ENCODE measurements around the gene DMAP1.

DMAP1 gene

DNA sequence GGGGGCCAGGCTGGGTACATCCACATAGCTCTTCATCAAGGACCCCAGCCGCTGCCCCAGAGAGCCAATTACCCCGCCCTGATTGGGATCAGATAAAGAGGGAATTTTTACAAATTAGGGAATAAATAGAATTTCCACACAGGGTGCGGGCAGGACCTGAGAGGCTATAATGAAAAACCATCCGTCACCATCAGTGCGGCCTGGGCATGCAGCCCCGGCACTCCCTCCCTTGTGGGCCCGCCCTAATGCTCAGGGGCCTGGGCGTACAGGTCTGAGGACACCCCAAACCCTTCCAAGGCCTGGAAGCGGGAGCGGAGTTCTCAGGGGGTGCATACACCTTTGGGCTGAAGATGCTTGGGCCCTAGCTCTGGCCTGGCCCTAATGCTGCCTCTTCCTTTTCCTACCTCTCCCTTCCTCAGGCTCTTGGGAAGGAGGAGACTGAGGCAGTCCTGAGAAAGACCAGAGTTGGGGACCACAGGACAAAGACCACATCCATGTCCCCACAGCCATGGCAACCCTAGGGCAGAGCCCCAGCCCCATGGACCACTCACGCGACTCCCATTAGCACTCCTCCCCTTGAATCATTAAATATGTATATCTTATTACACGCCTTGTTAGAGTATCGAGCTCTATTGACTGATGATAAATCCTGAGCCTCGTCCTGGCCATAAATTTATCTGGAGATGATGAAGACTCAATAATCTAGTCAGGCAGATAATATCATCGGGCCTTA, 16.3 kb downstream of the DMAP1 start:
- no peak for DNase-seq

DNA sequence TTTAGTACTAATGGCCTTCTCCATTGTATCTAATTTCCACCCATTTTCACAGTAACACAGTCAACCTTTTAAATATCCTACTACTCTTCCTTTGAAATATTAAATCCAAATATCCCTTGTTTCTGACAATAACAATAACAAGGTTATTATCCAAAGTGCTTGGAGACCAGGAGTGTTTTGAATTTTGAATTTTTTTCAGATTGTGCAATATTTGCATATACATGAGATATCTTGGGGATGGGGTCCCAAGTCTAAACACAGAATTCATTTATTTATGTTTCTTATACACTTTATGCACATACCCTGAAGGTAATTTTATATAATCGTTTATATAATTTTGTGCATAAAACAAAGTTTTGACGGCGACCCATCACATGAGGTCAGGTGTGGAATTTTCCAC, 17.5 kb downstream of the DMAP1 start:
- DNase-seq = no peak

DNA sequence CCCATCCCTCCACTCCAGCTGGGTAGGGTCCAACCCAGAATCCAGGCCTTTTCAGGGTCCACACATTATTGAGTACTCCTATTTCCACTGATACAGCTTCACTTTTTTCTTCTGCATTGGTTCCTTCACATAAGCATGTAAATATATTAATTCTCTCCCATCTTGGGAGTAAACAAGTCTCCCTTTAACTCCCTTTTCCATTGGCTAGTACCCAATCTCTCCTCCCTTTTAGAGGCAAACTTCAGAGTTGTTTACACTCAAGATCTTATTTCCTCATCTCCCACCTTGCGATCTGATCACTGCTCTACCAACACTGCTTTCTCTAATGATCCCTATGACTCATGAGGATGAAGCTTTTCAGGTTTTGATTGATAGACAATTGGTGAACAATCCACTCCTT, 20.3 kb downstream of the DMAP1 start:
- no peak for DNase-seq

DNA sequence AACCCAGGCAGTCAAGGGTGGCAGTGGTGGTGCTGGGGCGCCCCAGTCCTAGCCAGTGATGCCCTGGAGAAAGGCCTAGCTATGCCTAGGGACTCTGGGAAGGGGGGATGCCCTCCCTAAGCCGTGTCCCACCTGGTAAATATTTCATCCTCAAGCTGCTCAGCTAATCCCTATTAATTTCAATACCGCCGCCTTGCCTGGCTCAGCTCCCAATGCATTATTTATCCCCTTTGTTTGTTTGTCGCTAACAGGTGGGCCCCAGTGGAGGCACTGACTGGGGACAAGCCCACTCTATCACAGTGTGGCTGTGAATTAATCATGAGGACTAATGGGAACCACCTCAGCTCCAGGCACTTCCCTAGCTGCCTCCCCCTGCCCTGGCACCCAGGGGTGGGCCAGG, 22.5 kb downstream of the DMAP1 start:
- no peak for DNase-seq

DNA sequence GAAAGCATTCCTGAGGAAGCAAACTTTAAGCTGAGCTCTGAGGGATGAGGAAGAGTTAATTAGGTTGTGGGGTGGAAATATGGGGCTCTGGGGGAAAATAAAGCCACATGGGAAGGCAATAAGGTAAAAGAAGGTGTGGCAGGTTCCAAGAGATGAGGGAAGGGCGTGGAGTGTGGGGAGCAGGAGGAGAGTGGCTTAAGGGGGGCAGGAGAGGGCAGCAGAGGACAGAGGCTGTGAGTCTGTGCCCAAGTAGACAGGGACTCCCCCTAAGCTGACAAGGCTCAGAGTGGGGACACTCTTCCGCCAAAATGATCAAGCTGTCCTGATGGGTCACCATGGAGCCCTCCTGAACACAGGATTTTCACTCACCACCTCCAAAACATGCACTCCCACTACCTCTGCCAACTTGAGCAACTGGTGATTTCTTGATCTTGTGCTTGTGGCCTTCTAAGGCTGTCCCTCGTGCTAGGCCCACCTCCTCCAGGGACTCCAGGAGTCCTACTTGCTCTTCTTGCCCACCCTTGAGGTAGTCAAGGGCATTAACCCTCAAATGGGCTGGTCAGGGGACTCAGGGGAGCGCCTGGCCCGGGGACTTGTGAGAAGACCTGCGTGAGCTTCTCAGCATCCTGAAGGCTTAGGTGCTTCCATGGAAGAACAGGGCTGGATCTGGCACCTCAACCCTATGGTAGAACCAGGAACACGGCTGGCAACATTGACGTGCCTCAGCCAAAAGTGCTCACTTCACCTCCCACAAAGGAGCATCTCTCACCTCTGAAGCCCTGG, 23.4 kb downstream of the DMAP1 start:
- DNase-seq = no peak

DNA sequence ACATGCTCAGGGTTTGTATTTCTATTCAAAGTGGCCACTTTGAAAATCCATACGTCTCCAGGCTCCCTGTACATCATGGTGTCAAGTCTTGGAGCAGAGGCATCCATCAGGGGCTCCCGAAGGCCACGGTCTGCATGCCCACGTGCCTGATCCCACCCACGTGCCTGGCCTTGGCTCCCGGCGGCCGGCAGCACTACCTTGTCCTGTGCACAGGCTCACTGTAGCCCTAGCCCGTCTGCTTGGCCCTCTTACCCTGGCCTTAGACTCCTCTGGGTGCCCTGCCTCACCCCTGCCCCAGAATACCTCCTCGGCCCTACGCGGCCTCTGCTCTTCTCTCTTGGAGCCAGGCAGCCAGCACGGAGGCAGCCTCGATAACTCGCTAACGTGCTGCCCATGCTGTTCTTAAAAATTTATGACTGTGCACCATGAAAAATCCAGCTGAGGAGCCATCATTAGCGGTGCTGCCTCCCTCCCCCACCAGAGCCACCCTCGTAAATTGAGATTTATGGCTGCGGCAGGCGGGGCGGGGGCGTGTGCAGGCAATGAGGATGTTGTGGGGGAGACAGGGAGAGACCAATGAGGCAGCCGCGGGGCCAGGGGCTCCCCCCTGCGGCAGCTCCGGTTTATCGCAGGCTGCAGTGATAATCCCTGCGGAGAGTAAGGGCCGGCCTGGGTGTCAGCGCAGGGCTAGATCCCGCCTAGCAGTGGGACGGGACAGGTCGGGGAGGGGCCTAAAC, 24.6 kb downstream of the DMAP1 start:
- peak; percentile 14 for DNase-seq

DNA sequence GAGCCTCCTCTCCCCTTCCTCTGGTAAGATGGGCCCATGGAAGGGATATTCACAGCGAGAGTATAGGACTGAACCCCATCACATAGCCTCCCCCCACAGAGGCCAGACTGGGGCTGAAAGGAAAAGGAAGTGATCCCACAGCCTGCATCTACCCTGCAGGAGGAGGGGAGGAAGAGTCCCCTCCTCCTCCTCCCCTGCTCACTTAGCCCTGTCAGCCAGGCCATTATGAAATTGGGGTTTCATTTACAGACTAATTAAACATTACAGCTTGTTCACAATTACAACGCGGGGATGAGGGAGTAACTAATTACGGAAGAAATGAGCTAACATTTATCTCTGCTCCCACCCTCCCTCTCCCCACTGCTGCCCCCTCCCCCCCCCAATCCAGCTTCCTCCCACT, 25.4 kb downstream of the DMAP1 start:
- DNase-seq = no peak

DNA sequence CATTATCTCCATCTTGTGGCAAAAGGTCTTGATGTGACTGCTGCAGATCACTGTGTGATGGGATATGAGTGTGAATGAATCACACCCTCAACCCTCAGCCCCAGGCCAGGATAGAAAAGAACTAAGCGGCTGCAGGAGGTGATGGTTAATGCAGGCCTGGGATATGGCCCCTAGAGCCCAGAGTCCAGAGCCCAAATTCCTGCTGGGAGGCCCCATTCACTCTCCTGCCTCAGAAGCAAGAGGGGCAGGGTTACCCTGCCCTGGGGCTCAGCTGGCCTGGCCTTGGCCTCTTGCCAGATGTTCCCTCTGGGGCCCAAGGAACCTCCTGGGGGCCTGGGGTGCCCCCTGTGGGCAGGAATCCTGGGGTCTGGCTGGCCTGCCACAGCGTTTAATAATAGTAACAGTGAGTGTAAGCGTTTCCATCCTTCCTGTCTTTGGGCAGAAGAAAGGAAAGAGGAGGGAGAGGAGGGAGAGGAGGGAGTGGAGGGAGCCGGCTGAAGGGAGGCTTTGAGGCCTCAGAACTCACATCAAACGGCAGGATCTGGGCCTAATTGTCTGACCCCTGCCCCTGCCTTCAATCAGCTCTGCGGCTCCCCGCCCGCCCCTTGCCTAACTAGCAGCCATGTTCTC, 26.2 kb downstream of the DMAP1 start:
- DNase-seq = no peak

DNA sequence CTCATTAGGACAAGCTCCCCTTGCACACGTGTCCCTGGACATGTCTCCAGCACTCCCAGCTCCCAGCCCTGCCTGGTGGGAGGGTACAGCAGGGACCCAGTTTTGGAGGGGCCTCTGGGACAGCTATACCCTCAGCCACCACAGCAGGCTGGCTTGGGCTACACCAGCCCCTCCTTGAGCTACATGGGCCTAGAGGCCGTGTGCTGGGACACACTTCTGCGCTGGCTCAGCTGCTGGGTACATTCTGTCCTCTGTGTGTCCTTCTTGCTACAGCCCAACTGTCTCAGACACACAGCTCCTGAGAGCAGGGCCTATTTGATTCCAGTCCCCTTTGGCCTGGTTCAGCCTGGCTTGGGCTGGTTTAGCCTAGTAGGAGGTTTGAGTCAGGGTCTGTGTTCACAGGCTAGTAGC, 26.7 kb downstream of the DMAP1 start:
- DNase-seq = no peak

DNA sequence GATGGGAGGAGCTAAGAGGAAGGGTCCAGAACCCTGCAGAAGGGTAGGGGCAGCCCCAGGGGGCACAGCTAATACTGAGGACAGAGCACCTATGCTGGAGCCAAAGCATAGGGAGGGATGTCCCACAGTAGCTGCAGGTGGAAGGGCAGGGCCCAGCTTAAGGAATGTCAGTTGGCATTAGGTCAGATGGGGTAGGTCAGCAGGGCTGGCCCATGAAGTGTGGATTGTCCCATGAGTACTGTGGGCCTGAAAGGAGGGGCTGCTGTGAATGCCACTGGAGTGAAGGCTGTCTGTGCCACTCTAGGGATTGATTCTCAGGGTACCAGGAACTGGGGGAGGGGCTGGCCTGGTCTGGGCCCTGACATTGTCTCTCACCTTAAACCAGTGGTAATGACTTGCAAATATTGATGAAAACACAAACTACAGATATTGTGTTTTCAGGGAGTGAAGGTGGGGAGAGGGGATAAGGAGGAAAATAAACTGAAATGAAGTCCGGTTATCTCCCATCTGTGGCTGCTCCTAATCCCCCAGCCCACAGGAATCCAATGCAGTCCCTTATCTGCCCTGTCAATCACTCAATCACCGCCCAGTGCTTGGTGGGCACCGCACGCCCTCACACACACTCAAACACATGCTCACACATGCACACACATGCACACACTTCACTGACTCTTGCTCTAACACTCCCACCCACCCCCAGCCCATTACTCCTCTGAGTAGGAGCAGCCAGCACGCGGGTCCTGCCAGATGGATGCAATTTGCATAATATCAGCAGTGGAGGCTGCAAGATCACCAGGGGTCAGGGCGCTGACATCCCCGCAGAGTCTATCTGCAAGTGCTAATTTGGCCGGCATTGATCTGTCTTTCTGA, 27.8 kb downstream of the DMAP1 start:
- DNase-seq = no peak

DNA sequence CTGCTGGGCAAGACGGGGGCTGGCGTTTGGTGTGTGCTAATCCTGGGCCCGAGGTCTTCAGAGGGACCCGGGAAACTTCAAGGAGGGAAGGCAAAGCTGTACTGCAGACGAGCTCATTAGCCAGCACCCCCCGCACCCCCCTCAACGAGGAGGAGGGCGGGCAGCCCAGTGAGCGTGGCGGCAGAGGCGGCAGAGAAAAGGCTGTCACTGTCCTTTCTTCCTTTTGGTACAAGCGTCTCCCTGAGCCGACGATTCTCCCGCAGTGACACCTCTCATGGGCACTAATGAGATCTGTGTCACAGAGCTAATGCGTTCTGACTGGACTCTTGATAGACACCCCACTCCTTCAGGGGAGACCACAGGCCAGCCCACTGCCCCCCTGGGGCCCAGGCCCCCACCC, 29.5 kb downstream of the DMAP1 start:
- DNase-seq = no peak

DNA sequence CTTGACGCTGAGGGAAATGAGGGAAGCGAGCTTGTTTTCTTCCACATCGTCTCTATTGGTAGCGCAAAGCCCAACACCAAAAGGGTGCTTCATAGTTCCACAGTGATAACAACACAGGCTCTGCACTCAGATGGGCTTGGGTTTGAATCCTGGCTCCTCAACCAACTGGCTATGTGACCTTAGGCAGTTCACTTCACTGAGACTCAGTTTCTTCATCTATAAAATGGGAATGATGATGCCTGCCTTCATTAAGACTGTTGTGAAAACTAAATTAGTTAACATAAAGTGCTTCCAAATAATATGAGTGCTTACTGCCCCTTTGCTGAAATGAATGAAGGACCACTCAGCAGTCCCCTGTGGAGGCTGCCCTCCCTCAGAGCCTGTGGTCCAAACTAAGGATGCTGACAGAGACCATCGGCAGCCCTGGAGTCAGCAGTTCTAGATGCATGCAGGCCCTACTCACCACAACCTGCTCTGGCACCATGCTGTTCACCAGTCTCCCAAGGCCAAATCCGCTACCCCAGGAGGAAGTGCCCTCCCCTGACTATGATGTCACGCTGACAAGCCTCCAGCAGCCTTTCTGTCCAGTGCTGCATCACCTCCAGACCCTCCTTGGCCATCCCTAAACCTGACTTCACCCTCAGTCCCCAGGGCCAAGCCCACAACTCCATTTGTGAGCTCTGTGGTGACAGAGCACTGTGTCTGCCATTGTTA, 30.7 kb downstream of the DMAP1 start:
- no peak for DNase-seq

DNA sequence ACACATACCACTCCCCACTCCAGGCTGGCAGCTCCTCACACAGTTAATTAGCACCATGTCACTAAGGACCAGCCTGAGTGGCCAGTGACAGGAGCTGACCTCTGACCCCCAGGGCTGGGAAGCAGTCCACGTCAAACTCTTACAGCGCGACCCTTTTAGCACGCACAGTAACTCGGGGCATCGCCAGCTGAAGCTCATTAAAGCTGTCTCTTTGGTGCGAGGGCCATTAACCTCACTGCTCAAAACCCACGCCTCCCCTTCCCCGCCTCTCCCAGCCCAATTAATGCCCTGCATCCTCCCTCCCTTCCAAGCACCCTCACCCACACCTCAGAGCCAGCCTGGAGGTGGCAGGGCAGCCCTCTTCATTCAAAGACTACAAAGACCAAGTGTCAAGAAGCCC, 31.7 kb downstream of the DMAP1 start:
- no peak for DNase-seq

DNA sequence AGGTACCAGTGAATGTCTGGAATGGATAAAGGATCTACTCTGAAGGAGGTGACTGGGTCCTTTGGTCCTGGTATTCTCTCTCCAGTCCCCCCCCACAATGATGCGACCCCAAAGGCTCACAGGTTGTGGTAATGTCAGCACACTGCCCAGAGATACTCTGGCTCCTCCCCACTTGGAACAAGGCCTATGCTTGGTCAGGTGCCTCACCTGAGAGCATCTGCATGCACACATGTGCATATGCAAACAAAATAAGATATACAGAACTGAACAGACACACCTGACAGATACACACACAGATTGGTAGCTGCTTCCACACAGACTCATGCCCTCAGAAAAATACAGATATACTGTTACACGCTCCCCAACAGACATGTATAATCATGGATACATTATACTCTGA, 33.5 kb downstream of the DMAP1 start:
- DNase-seq = no peak

DNA sequence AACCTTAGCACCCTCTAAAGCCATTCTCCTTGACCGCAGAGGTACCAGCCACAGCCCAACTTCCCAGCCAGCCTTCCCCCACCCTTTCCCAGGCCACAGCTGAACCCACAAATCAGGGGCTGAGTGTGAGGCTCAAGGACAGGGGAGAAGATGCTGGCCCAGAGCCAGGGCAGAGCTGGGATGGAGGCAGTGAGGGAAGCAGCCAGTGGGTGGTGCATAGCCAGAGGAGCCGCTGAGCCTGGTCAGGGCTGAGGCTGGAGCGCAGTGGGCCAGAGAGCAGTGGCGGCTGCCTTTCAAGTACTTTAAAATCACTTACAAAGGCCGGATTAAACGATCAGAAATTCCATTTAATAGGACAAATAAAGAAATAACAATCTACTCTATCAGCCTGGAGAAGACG, 36.3 kb downstream of the DMAP1 start:
- no peak for DNase-seq

DNA sequence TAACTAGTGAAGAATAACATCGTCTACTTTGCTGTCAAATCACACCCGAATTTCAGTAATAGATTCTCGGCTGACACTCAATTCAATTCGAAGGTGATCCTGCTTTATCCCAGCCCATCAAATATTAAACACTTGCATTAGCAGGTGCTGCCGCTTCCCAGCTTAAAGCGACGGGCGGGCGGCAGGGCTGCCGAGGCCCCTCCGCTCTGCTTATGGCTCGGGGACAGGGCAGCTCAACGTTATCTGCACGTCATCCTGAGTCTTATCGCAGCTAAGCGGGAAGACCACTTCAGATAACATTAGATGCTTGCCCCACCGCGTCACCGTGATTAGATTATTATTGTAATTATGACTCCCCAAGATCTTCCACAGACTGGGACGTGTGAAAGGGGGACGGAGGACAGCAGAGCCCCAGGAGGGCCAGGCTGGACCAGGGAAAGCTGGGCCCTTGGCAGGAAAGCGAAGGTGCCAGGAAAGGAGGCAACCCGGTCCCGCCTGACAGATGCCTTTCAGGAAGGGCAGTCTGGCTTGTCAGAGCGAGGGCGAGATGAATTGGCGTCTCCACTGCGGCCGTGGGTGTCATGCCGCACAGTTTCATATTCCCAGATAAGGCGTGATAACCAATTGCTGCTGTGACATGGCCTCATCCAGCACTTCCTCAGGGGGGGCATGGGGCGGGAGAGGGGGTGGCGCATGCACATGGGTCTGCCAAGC, 37.0 kb downstream of the DMAP1 start:
- no peak for DNase-seq

DNA sequence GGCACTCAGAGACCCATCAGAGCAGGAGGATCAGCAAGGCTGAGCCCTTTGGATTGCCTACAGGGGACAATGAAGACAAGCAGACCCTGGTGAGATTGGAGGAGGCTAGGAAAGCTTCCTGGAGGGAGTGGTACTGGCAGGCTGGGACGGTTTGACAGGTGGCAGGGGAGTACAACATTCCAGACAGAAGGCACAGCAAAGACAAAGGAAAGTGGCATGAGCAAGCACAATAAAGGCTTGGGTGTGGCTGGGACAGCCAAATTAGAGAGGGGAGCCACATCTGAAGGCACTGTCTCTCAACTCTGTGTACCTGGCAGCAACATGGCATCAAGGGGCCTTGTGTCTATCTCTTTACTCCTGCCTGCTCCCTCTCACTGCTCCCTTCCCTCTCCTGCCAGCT, 38.2 kb downstream of the DMAP1 start:
- no peak for DNase-seq

DNA sequence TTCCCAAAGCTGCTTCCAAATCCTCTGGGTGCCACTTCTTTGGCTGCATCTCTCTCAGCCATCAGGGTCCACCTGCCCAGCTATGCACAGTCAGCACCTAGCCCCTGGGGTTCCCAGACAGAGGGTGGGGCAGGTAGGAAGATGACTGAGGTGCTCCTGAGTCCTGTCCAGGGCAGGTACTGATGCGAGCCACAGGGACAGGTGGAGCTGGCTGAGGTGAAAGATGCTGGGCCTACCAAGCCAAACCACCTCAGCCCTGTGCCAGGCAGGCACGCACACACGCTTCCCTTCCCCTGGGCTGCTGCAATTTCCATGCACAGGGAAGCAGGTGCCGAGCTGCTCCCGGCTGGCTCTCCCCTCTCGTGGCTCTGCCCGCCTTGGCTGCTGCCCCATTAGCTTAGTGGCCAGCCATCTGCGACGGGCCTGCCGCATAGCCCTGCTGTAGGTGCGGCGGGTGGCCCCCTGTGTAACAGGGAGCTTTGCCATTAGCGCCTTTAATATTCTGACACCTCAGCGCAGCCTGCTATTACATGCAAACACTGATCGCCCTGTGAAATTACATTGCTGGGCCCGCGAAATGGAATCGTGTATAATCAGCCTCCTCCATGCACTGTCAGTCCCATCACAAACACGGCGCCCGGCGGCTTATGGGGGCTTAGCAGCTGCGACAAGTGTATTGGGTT, 38.9 kb downstream of the DMAP1 start:
- no peak for DNase-seq

DNA sequence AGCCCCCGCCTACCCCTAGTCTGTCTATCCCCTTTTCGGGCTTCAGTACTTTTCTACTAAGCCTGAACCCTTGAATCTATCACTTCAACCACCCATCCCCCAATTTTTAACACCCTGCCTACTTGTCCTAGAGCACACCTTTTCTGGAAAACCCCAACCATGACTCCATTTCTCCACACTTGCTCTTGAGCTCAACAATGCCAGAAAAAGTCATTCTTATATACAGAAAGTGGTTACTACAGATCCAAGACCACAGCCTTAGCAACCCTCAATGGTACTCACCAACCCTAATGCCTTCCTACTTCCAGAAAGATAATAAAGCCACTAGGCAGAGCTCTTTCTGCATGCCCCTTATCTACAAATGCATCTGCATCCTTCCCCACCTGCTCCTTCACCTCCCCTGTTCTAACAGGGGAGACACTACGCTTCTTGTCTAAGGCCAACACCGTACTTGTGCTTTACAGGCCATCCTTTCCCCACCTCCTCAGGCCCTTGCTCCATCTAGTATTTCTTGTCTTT, 41.2 kb downstream of the DMAP1 start:
- DNase-seq = no peak

Data from CD4-positive, alpha-beta T cell treated with Interleukin-10 for 1 hour (primary cell).